ENCODE results near the gene PLEKHA6.

Gene PLEKHA6

DNA sequence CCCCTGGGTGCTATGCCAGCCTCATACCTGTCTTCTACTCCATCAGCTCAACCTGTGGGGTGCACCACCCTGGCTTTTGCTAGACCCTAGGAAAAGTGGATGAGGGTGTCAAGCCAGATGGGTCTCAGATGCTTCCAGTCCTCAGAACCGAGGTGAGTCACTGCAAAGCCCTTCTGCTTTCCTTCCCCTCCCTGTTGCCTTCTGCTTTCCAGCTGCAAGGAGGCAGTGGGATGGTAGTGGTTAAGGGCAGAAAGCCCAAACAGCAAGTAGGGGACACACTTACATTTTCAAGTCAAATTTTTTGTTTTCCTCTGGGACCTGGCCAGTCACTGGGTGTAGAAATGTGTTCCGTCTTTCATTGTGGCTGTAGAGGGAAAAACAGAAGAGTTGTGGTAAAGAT lies 85.3 kb downstream of the PLEKHA6 start:
- H3K27me3 ChIP-seq (ENCODE audit: insufficient read depth, poor library complexity, severe bottlenecking), result no peaks in the 10 kb centered on the region
- DNase-seq (ENCODE audit: low read depth in 1 of 2, low spot score in 1 of 2), result peak in 1 of 2 experiments; percentile 16
- no peak for TF ChIP-seq POLR2AphosphoS5 (IDR thresholded peaks at IDR 0.05; ENCODE audit: low read depth)
- TF ChIP-seq SPI1 (IDR thresholded peaks at IDR 0.05; ENCODE audit: borderline replicate concordance, low read depth), result no peak
- no peak for TF ChIP-seq GABPA (IDR thresholded peaks at IDR 0.05; ENCODE audit: low read depth)
- TF ChIP-seq CTCF (IDR thresholded peaks at IDR 0.05; ENCODE audit: insufficient read depth, low read length), result no peak
- TF ChIP-seq REST (IDR thresholded peaks at IDR 0.05; ENCODE audit: insufficient replicate concordance, low read depth), result no peak
- H3K27ac ChIP-seq (replicated peaks), result no peak overlapping the region
- no peak overlapping the region for H3K4me3 ChIP-seq (replicated peaks; ENCODE audit: insufficient read depth, low read length)

DNA sequence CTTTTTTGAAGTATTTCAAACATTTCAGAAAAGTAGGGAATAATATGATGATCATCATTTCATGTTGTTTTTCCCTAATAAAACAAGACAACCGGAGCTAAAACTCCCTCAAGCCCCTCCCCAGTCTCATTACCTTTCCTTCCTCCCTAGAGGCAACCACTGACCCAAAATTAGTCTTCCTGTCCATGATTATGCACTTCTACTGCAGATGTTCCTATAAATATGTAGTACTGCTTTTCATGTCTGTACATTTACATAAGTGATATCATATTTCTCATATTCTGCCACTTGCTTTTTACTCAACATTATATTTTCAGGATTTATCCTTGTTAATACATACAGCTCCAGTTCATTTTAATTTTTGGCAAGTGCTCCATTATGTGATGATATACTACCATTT lies 87.2 kb downstream of the PLEKHA6 start:
- no peak for DNase-seq (ENCODE audit: low read depth in 1 of 2, low spot score in 1 of 2)
- Histone ChIP-seq H3K27ac (replicated peaks) (no peak overlapping the region), H3K27me3 (ENCODE audit: insufficient read depth, poor library complexity, severe bottlenecking) (no peaks in the 10 kb centered on the region), H3K4me3 (replicated peaks; ENCODE audit: insufficient read depth, low read length) (no peak overlapping the region)
- TF ChIP-seq CTCF (IDR thresholded peaks at IDR 0.05; ENCODE audit: insufficient read depth, low read length), result no peak
- TF ChIP-seq GABPA (IDR thresholded peaks at IDR 0.05; ENCODE audit: low read depth), result no peak
- TF ChIP-seq SPI1 (IDR thresholded peaks at IDR 0.05; ENCODE audit: borderline replicate concordance, low read depth), result no peak
- no peak for TF ChIP-seq REST (IDR thresholded peaks at IDR 0.05; ENCODE audit: insufficient replicate concordance, low read depth)
- TF ChIP-seq POLR2AphosphoS5 (IDR thresholded peaks at IDR 0.05; ENCODE audit: low read depth), result no peak

GRCh38 chr1:204271970-204272369 lies 87.8 kb downstream of the PLEKHA6 start:
- DNase-seq (ENCODE audit: low read depth in 1 of 2, low spot score in 1 of 2), result no peak
- Histone ChIP-seq H3K27ac (replicated peaks) (no peak overlapping the region), H3K27me3 (ENCODE audit: insufficient read depth, poor library complexity, severe bottlenecking) (no peaks in the 10 kb centered on the region), H3K4me3 (replicated peaks; ENCODE audit: insufficient read depth, low read length) (no peak overlapping the region)
- TF ChIP-seq SPI1 (IDR thresholded peaks at IDR 0.05; ENCODE audit: borderline replicate concordance, low read depth), result no peak
- TF ChIP-seq CTCF (IDR thresholded peaks at IDR 0.05; ENCODE audit: insufficient read depth, low read length), result no peak
- no peak for TF ChIP-seq POLR2AphosphoS5 (IDR thresholded peaks at IDR 0.05; ENCODE audit: low read depth)
- TF ChIP-seq REST (IDR thresholded peaks at IDR 0.05; ENCODE audit: insufficient replicate concordance, low read depth), result no peak
- no peak for TF ChIP-seq GABPA (IDR thresholded peaks at IDR 0.05; ENCODE audit: low read depth)
